Measurements from ENCODE around the gene ATF7.

DNA sequence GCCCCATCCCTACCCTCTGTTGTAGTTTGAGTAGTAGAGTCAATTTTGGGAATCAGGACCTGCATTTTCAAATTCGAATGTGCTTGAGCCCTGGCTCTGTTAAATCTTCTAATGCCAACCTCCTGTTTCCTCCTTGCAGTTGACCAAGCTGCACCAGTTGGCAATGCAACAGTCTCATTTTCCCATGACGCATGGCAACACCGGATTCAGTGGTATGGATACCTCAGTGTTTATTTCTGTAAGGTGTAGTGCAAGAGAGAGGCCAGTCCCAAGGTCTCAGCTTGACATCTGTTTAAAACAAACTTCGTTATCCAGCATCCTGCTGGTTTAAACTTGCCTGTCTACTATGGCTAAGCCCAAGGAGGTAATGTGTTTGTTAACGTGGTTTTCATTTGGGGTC, 159.1 kb downstream of the ATF7 start:
- TF ChIP-seq CTCF (IDR thresholded peaks at IDR 0.05), result no peak
- no peak for TF ChIP-seq POLR2A (IDR thresholded peaks at IDR 0.05)
- TF ChIP-seq POLR2AphosphoS5 (IDR thresholded peaks at IDR 0.05), result no peak
